Measurements from ENCODE around the gene AUTS2.

Gene AUTS2

GRCh38 chr7:70068531-70068930 is 470.3 kb downstream of the AUTS2 start:
- no peak for DNase-seq (ENCODE audit: low spot score)

- no peak for DNase-seq (ENCODE audit: low spot score)
Observed at GRCh38 chr7:70069977-70070376, 471.7 kb downstream of the AUTS2 start.

- no peak for DNase-seq (ENCODE audit: low spot score)
Observed at GRCh38 chr7:70071766-70072165, 473.5 kb downstream of the AUTS2 start.

- no peak for DNase-seq (ENCODE audit: low spot score)
Observed at GRCh38 chr7:70072220-70072619, 473.9 kb downstream of the AUTS2 start.

- DNase-seq (ENCODE audit: low spot score): no peak
Observed at GRCh38 chr7:70076325-70076724, 478.1 kb downstream of the AUTS2 start.

GRCh38 chr7:70082099-70082611 is 483.9 kb downstream of the AUTS2 start:
- no peak for DNase-seq (ENCODE audit: low spot score)

- no peak for DNase-seq (ENCODE audit: low spot score)
Observed at GRCh38 chr7:70091362-70091761, 493.1 kb downstream of the AUTS2 start.

- no peak for DNase-seq (ENCODE audit: low spot score)
Observed at GRCh38 chr7:70092314-70093204, 494.3 kb downstream of the AUTS2 start.

- no peak for DNase-seq (ENCODE audit: low spot score)
Observed at GRCh38 chr7:70093205-70093904, 495.1 kb downstream of the AUTS2 start.

GRCh38 chr7:70094831-70095230 is 496.6 kb downstream of the AUTS2 start:
- DNase-seq (ENCODE audit: low spot score): no peak

GRCh38 chr7:70097645-70098044 is 499.4 kb downstream of the AUTS2 start:
- DNase-seq (ENCODE audit: low spot score): no peak

GRCh38 chr7:70098133-70098561 is 499.9 kb downstream of the AUTS2 start:
- DNase-seq (ENCODE audit: low spot score): no peak

GRCh38 chr7:70098905-70099672 is 500.8 kb downstream of the AUTS2 start:
- no peak for DNase-seq (ENCODE audit: low spot score)

- no peak for DNase-seq (ENCODE audit: low spot score)
Observed at GRCh38 chr7:70104243-70104642, 506.0 kb downstream of the AUTS2 start.

- no peak for DNase-seq (ENCODE audit: low spot score)
Observed at GRCh38 chr7:70113078-70113477, 514.8 kb downstream of the AUTS2 start.

- DNase-seq (ENCODE audit: low spot score): no peak
Observed at GRCh38 chr7:70113536-70113935, 515.3 kb downstream of the AUTS2 start.

GRCh38 chr7:70114806-70115205 is 516.5 kb downstream of the AUTS2 start:
- DNase-seq (ENCODE audit: low spot score): no peak

GRCh38 chr7:70116244-70116643 is 518.0 kb downstream of the AUTS2 start:
- DNase-seq (ENCODE audit: low spot score): no peak

- DNase-seq (ENCODE audit: low spot score): no peak
Observed at GRCh38 chr7:70116867-70117266, 518.6 kb downstream of the AUTS2 start.

GRCh38 chr7:70120851-70121250 is 522.6 kb downstream of the AUTS2 start:
- DNase-seq (ENCODE audit: low spot score): no peak

GRCh38 chr7:70131817-70132216 is 533.5 kb downstream of the AUTS2 start:
- no peak for DNase-seq (ENCODE audit: low spot score)

GRCh38 chr7:70132226-70132851 is 534.1 kb downstream of the AUTS2 start:
- DNase-seq (ENCODE audit: low spot score): no peak
